ENCODE results near the gene MRPL20. TPM values are rescaled to one million over a fixed set of nuclear protein-coding genes. Genes with fewer than 3 reads are reported as not detected.

The MRPL20 gene
- total and polyA plus RNA-seq, 9 of the 15 experiments (the other 6 are each of a cell fraction or from before 2014, with no cell fraction given): 180 to 671 (median 229) TPM

DNA sequence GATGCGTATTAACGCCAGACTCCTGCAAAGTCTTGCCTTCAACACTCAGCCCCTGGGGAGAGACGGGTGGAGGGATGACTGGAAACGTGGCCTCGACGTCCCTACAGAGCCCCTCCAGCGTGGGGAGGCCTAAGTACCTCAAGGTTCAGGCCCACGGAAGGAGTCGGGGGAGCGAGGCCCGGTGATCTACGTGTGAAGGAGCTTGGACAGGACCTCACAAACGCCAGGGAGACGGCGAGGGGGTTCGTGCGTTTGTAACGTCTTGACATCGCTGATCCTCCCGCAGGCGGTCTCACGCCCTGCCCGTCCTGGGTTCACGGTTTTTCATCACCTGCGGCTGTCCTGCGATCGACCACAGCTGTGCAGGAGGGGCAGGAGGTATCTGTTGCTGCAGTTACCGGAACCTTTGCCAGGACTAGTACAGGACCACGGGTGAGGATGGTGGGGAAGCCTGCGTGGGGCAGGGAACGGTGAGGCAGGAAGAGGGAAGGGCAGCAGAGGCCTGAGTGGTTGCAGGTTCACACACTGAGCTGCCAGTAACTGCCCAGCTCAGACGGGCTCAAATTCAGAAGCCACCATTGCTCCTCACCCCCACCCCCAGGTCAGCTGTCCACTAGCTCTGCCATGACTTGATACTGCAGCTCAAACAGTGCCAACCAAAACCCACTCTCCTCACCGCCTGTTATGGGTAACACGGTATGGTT is 7.1 kb downstream of the MRPL20 start (continued):
- TF ChIP-seq, protein P1, sequence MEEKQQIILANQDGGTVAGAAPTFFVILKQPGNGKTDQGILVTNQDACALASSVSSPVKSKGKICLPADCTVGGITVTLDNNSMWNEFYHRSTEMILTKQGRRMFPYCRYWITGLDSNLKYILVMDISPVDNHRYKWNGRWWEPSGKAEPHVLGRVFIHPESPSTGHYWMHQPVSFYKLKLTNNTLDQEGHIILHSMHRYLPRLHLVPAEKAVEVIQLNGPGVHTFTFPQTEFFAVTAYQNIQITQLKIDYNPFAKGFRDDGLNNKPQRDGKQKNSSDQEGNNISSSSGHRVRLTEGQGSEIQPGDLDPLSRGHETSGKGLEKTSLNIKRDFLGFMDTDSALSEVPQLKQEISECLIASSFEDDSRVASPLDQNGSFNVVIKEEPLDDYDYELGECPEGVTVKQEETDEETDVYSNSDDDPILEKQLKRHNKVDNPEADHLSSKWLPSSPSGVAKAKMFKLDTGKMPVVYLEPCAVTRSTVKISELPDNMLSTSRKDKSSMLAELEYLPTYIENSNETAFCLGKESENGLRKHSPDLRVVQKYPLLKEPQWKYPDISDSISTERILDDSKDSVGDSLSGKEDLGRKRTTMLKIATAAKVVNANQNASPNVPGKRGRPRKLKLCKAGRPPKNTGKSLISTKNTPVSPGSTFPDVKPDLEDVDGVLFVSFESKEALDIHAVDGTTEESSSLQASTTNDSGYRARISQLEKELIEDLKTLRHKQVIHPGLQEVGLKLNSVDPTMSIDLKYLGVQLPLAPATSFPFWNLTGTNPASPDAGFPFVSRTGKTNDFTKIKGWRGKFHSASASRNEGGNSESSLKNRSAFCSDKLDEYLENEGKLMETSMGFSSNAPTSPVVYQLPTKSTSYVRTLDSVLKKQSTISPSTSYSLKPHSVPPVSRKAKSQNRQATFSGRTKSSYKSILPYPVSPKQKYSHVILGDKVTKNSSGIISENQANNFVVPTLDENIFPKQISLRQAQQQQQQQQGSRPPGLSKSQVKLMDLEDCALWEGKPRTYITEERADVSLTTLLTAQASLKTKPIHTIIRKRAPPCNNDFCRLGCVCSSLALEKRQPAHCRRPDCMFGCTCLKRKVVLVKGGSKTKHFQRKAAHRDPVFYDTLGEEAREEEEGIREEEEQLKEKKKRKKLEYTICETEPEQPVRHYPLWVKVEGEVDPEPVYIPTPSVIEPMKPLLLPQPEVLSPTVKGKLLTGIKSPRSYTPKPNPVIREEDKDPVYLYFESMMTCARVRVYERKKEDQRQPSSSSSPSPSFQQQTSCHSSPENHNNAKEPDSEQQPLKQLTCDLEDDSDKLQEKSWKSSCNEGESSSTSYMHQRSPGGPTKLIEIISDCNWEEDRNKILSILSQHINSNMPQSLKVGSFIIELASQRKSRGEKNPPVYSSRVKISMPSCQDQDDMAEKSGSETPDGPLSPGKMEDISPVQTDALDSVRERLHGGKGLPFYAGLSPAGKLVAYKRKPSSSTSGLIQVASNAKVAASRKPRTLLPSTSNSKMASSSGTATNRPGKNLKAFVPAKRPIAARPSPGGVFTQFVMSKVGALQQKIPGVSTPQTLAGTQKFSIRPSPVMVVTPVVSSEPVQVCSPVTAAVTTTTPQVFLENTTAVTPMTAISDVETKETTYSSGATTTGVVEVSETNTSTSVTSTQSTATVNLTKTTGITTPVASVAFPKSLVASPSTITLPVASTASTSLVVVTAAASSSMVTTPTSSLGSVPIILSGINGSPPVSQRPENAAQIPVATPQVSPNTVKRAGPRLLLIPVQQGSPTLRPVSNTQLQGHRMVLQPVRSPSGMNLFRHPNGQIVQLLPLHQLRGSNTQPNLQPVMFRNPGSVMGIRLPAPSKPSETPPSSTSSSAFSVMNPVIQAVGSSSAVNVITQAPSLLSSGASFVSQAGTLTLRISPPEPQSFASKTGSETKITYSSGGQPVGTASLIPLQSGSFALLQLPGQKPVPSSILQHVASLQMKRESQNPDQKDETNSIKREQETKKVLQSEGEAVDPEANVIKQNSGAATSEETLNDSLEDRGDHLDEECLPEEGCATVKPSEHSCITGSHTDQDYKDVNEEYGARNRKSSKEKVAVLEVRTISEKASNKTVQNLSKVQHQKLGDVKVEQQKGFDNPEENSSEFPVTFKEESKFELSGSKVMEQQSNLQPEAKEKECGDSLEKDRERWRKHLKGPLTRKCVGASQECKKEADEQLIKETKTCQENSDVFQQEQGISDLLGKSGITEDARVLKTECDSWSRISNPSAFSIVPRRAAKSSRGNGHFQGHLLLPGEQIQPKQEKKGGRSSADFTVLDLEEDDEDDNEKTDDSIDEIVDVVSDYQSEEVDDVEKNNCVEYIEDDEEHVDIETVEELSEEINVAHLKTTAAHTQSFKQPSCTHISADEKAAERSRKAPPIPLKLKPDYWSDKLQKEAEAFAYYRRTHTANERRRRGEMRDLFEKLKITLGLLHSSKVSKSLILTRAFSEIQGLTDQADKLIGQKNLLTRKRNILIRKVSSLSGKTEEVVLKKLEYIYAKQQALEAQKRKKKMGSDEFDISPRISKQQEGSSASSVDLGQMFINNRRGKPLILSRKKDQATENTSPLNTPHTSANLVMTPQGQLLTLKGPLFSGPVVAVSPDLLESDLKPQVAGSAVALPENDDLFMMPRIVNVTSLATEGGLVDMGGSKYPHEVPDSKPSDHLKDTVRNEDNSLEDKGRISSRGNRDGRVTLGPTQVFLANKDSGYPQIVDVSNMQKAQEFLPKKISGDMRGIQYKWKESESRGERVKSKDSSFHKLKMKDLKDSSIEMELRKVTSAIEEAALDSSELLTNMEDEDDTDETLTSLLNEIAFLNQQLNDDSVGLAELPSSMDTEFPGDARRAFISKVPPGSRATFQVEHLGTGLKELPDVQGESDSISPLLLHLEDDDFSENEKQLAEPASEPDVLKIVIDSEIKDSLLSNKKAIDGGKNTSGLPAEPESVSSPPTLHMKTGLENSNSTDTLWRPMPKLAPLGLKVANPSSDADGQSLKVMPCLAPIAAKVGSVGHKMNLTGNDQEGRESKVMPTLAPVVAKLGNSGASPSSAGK (IDR thresholded peaks at IDR 0.05): peak; percentile 64
- TF ChIP-seq GTF2E2 (tag; IDR thresholded peaks at IDR 0.05): 0 out of 2 replicates have a peak, but pooled peaks have one; percentile 37
- TF ChIP-seq ZNF232 (CRISPR knock-in tag; IDR thresholded peaks at IDR 0.05): 0 out of 2 replicates have a peak, but pooled peaks have one; percentile 8
- 0 out of 2 replicates have a peak, but pooled peaks have one; percentile 15 for TF ChIP-seq TAF15 (IDR thresholded peaks at IDR 0.05; ENCODE audit: low read depth, low read length)
- TF ChIP-seq POLR2AphosphoS5 (IDR thresholded peaks at IDR 0.05; ENCODE audit: control insufficient read depth, insufficient read depth, low read depth, low read length): peak; percentile 61; the same call in 1 of the 2 replicates
- peak; percentile 70; the same call in 1 of the 2 replicates for TF ChIP-seq ZNF124 (CRISPR knock-in tag; IDR thresholded peaks at IDR 0.05)
- TF ChIP-seq ETV6 (IDR thresholded peaks at IDR 0.05; ENCODE audit: borderline replicate concordance in 1 of 2, low read depth in 2 of 2, low read length in 1 of 2): peak in 1 of 2 experiments; percentile 0; a peak in 1 of 4 replicates
- TF ChIP-seq ETV6 (CRISPR knock-in tag; IDR thresholded peaks at IDR 0.05; ENCODE audit: borderline replicate concordance): no peak
- no peak for TF ChIP-seq KDM1A (IDR thresholded peaks at IDR 0.05)
- TF ChIP-seq SRSF1 (IDR thresholded peaks at IDR 0.05; ENCODE audit: low read depth, low read length): peak; percentile 21; the same call in 1 of the 2 replicates
- TF ChIP-seq TOE1 (IDR thresholded peaks at IDR 0.05; ENCODE audit: borderline replicate concordance): 0 out of 2 replicates have a peak, but pooled peaks have one; percentile 48
- TF ChIP-seq TOE1 (CRISPR knock-in tag; IDR thresholded peaks at IDR 0.05; ENCODE audit: borderline replicate concordance, low read depth): no peak
- TF ChIP-seq, protein P2, sequence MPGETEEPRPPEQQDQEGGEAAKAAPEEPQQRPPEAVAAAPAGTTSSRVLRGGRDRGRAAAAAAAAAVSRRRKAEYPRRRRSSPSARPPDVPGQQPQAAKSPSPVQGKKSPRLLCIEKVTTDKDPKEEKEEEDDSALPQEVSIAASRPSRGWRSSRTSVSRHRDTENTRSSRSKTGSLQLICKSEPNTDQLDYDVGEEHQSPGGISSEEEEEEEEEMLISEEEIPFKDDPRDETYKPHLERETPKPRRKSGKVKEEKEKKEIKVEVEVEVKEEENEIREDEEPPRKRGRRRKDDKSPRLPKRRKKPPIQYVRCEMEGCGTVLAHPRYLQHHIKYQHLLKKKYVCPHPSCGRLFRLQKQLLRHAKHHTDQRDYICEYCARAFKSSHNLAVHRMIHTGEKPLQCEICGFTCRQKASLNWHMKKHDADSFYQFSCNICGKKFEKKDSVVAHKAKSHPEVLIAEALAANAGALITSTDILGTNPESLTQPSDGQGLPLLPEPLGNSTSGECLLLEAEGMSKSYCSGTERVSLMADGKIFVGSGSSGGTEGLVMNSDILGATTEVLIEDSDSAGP (CRISPR knock-in tag; IDR thresholded peaks at IDR 0.05): no peak
- peak; percentile 57 for TF ChIP-seq SUPT5H (IDR thresholded peaks at IDR 0.05)
- 0 out of 2 replicates have a peak, but pooled peaks have one; percentile 2 for TF ChIP-seq TARDBP (IDR thresholded peaks at IDR 0.05)
